H1 (cell line): ENCODE data around the gene TMEM151B. TPM values are rescaled to one million over a fixed set of nuclear protein-coding genes. Genes with fewer than 3 reads are reported as not detected.

ENCODE experiments used
- CTCF ChIA-PET: fragments of 300-600 bp; sonication (Branson Sonifier 250); formaldehyde crosslinking; loops from one replicate; lab custom pipeline; 2021; ENCODE audit not compliant: partially characterized antibody; lab: Charles Lee
- POLR2A ChIA-PET: fragments of 300-600 bp; sonication (Branson Sonifier 250); formaldehyde crosslinking; loops from one replicate; lab custom pipeline; 2021; ENCODE audit warnings: inconsistent platforms; ENCODE audit not compliant: partially characterized antibody; lab: Charles Lee
- DNase-seq, 2 experiments: peaks; one replicate each; pipeline versions ENCODE4 v3.0.0 to v3.0.0-alpha.2; 2010 to 2022; ENCODE audit warnings: low spot score in 2 of 2, low read depth in 1 of 2, mixed read lengths in 1 of 2
- FAIRE-seq: peaks from 2 replicates; lab custom pipeline; 2011; peaks lifted over from hg19 to GRCh38; lab: Jason Lieb, UNC
- H2AFZ ChIP-seq: 2 replicates; pipeline ENCODE4 v1.8.1; 2012; ENCODE audit warnings: low read length, inconsistent platforms
- H2AK5ac ChIP-seq: 2 replicates; pipeline ENCODE4 v1.6.1; 2013; ENCODE audit warnings: low read depth, low read length
- H2BK120ac ChIP-seq: replicated peaks from 2 replicates; pipeline ENCODE3; 2013; ENCODE audit warnings: low read depth, low read length, inconsistent platforms
- H2BK12ac ChIP-seq: 2 replicates; pipeline ENCODE4 v1.6.1; 2013; ENCODE audit warnings: low read depth, low read length
- H2BK15ac ChIP-seq: 2 replicates; pipeline ENCODE4 v1.6.1; 2013; ENCODE audit warnings: low read length
- H2BK20ac ChIP-seq: 2 replicates; pipeline ENCODE4 v1.6.1; 2013; ENCODE audit warnings: low read length
- H2BK5ac ChIP-seq: 2 replicates; pipeline ENCODE4 v1.6.1; 2013; ENCODE audit warnings: low read depth, low read length
- H3K14ac ChIP-seq: 2 replicates; pipeline ENCODE4 v1.6.1; 2013; ENCODE audit warnings: inconsistent platforms; ENCODE audit not compliant: insufficient read length
- H3K18ac ChIP-seq: 2 replicates; pipeline ENCODE4 v1.6.1; 2013; ENCODE audit warnings: low read length; ENCODE audit errors: extremely low read depth
- H3K23ac ChIP-seq: 2 replicates; pipeline ENCODE4 v1.6.1; 2013; ENCODE audit warnings: inconsistent platforms; ENCODE audit not compliant: insufficient read length
- H3K23me2 ChIP-seq: 2 replicates; pipeline ENCODE4 v1.6.1; 2013; ENCODE audit warnings: low read depth, low read length
- H3K27ac ChIP-seq: 2 replicates; pipeline ENCODE4 v1.6.1; 2011; ENCODE audit warnings: low read depth, low read length, inconsistent platforms
- H3K27me3 ChIP-seq, 4 experiments: replicated peaks in 1 of 4; 1 replicate in 1 of 4; 2 replicates in 3 of 4; pipeline versions ENCODE4 v1.6.1 to v1.8.1; 2011 to 2013; ENCODE audit warnings: low read length in 3 of 4, mild to moderate bottlenecking in 3 of 4, inconsistent platforms in 2 of 4, mixed read lengths in 2 of 4, moderate library complexity in 1 of 4; ENCODE audit not compliant: control insufficient read depth in 3 of 4, insufficient read depth in 3 of 4; ENCODE audit errors: extremely low read depth in 1 of 4
- H3K36me3 ChIP-seq, 4 experiments: 2 replicates each; pipeline versions ENCODE4 v1.6.1 to v1.8.1; 2011 to 2013; ENCODE audit warnings: mild to moderate bottlenecking in 4 of 4, low read length in 3 of 4, moderate library complexity in 2 of 4, control low read depth in 1 of 4, inconsistent platforms in 1 of 4; ENCODE audit not compliant: insufficient read depth in 4 of 4, control insufficient read depth in 2 of 4
- H3K4ac ChIP-seq: replicated peaks from 2 replicates; pipeline ENCODE3; 2013; ENCODE audit warnings: low read length, low read depth, mixed read lengths, inconsistent platforms; ENCODE audit not compliant: insufficient read length
- H3K4me1 ChIP-seq, 4 experiments: replicated peaks in 1 of 4; 1 replicate in 1 of 4; 2 replicates in 3 of 4; pipeline versions ENCODE4 v1.6.1 to v1.8.1; 2011 to 2013; ENCODE audit warnings: low read length in 3 of 4, inconsistent platforms in 2 of 4, mixed read lengths in 1 of 4; ENCODE audit not compliant: insufficient read depth in 4 of 4, control insufficient read depth in 3 of 4
- H3K4me2 ChIP-seq, 2 experiments: 2 replicates each; pipeline versions ENCODE4 v1.6.1 to v1.8.1; 2011 to 2013; ENCODE audit warnings: low read depth in 2 of 2, low read length in 2 of 2, control low read depth in 1 of 2, inconsistent platforms in 1 of 2, mild to moderate bottlenecking in 1 of 2; ENCODE audit not compliant: insufficient read depth in 1 of 2
- H3K4me3 ChIP-seq, 4 experiments: fragments of 200-600, 300-600 bp in 1 of 4; sonication (generic), shearing (Covaris generic), sonication (Bioruptor Twin) in 1 of 4; 2 replicates each; pipeline versions ENCODE4 v1.5.1 to v1.8.1; 2011 to 2016; ENCODE audit warnings: low read length in 4 of 4, low read depth in 3 of 4, control low read depth in 2 of 4, inconsistent platforms in 2 of 4, mild to moderate bottlenecking in 2 of 4, mixed read lengths in 1 of 4, moderate library complexity in 1 of 4; ENCODE audit not compliant: insufficient read depth in 2 of 4; ENCODE audit errors: extremely low read depth in 1 of 4
- H3K56ac ChIP-seq: replicated peaks from 2 replicates; pipeline ENCODE3; 2013; ENCODE audit warnings: low read depth, mild to moderate bottlenecking, mixed read lengths, low read length, inconsistent platforms; ENCODE audit not compliant: insufficient read length
- H3K79me1 ChIP-seq: 2 replicates; pipeline ENCODE4 v1.6.1; 2013; ENCODE audit warnings: low read depth, low read length, control low read depth
- H3K79me2 ChIP-seq, 2 experiments: 2 replicates each; pipeline versions ENCODE4 v1.6.1 to v1.8.1; 2012 to 2013; ENCODE audit warnings: low read length in 2 of 2, mild to moderate bottlenecking in 2 of 2, inconsistent platforms in 1 of 2; ENCODE audit not compliant: insufficient read depth in 2 of 2, control insufficient read depth in 1 of 2
- H3K9ac ChIP-seq, 4 experiments: replicated peaks in 1 of 4; 1 replicate in 1 of 4; 2 replicates in 3 of 4; pipeline versions ENCODE4 v1.6.1 to v1.8.1; 2011 to 2013; ENCODE audit warnings: low read depth in 3 of 4, low read length in 3 of 4, control low read depth in 2 of 4, mild to moderate bottlenecking in 2 of 4, moderate library complexity in 2 of 4, inconsistent platforms in 1 of 4; ENCODE audit errors: extremely low read depth in 1 of 4
- H3K9me3 ChIP-seq, 2 experiments: 2 replicates each; pipeline versions ENCODE4 v1.6.1 to v1.8.1; 2012 to 2013; ENCODE audit warnings: mild to moderate bottlenecking in 2 of 2, moderate library complexity in 2 of 2, control low read depth in 1 of 2, inconsistent platforms in 1 of 2, low read depth in 1 of 2, low read length in 1 of 2, mixed read lengths in 1 of 2; ENCODE audit not compliant: insufficient read depth in 2 of 2
- H4K20me1 ChIP-seq, 2 experiments: replicated peaks in 1 of 2; 2 replicates each; pipeline versions ENCODE3 to v1.8.1; 2011 to 2013; ENCODE audit warnings: inconsistent platforms in 2 of 2, low read length in 2 of 2, mild to moderate bottlenecking in 1 of 2; ENCODE audit not compliant: insufficient read depth in 2 of 2, control insufficient read depth in 1 of 2
- H4K5ac ChIP-seq: 2 replicates; pipeline ENCODE4 v1.6.1; 2013; ENCODE audit warnings: low read length, low read depth, mixed read lengths, inconsistent platforms; ENCODE audit not compliant: insufficient read length
- H4K8ac ChIP-seq: 2 replicates; pipeline ENCODE4 v1.8.0; 2013; ENCODE audit warnings: mild to moderate bottlenecking, moderate library complexity, low read length, inconsistent platforms; ENCODE audit not compliant: insufficient read depth; ENCODE audit errors: extremely low read depth
- H4K91ac ChIP-seq: replicated peaks from 2 replicates; pipeline ENCODE3; 2013; ENCODE audit warnings: low read length, mixed read lengths, inconsistent platforms; ENCODE audit not compliant: insufficient read length
- BRCA1 ChIP-seq: IDR thresholded peaks from 2 replicates; pipeline ENCODE4 v1.6.1; 2012; ENCODE audit warnings: low read depth, low read length, improper control_type of control experiment
- CTBP2 ChIP-seq: IDR thresholded peaks from 2 replicates; pipeline ENCODE4 v1.7.0; 2011; ENCODE audit warnings: borderline replicate concordance, mild to moderate bottlenecking, moderate library complexity, mixed read lengths, low read length; ENCODE audit not compliant: insufficient read depth, insufficient read length
- KDM5A ChIP-seq: fragments of 200-600 bp; IDR thresholded peaks from 2 replicates; pipeline ENCODE4 v1.7.1; 2012; ENCODE audit warnings: mild to moderate bottlenecking, low read length, inconsistent platforms, mixed read lengths
- POU5F1 ChIP-seq: IDR thresholded peaks from 2 replicates; pipeline ENCODE4 v1.6.1; 2011; ENCODE audit warnings: low read depth, mild to moderate bottlenecking, low read length, moderate library complexity
- RAD21 ChIP-seq, 2 experiments: IDR thresholded peaks in 1 of 2; conservative IDR thresholded peaks in 1 of 2; 2 replicates each; pipeline ENCODE4 v1.6.1; 2011; ENCODE audit warnings: low read depth in 2 of 2, low read length in 2 of 2, improper control_type of control experiment in 1 of 2, inconsistent platforms in 1 of 2, mild to moderate bottlenecking in 1 of 2, moderate library complexity in 1 of 2
- SUZ12 ChIP-seq: fragments of 200-600 bp; sonication (generic); IDR thresholded peaks from 2 replicates; pipeline ENCODE4 v1.6.1; 2012; ENCODE audit warnings: mild to moderate bottlenecking, inconsistent platforms, low read length, moderate library complexity, mixed read lengths
- TAF7 ChIP-seq: optimal IDR thresholded peaks from 2 replicates; pipeline ENCODE3; 2011; ENCODE audit warnings: low read depth, mild to moderate bottlenecking, inconsistent platforms, low read length, moderate library complexity, borderline replicate concordance
- WGBS, 2 experiments: shearing (Covaris generic) in 1 of 2; methylation state at CpG; one replicate each; pipeline versions ENCODE4 v1.1.6 to v1.1.7; 2013 to 2015; ENCODE audit warnings: low lambda C conversion rate in 2 of 2, mixed read lengths in 2 of 2, inconsistent platforms in 1 of 2, low coverage in 1 of 2, missing lambda C conversion rate in 1 of 2; ENCODE audit not compliant: insufficient replicate concordance in 2 of 2, insufficient coverage in 1 of 2, insufficient read length in 1 of 2; ENCODE audit errors: extremely low coverage in 1 of 2, missing lambda C conversion rate in 1 of 2; 5-methylcytosine and 5-hydroxymethylcytosine counted together
- polyA plus RNA-seq, 7 experiments: library from polyadenylated mRNA; depleted of rRNA in 3 of 7; stranded (reverse) in 5 of 7; unstranded in 2 of 7; fragments of >200 nt in 5 of 7; fragments of 200-250 nt in 2 of 7; gene quantifications; 1 replicate in 5 of 7; 2 replicates in 1 of 7; 4 replicates in 1 of 7; pipeline versions ENCODE4 v1.2.1 to v1.2.3, GENCODE V29; 2011 to 2013; ENCODE audit warnings: missing spikeins in 2 of 7, mixed read lengths in 2 of 7
- total RNA-seq: library from RNA; stranded (reverse); fragmentation: NEBNext Ultra II Directional; extraction: Animal tissue kit (Norgen Biotek cat#: 25700); gene quantifications from 2 replicates; pipeline ENCODE4 v1.2.1, GENCODE V29; 2021
- TF ChIP-seq, protein P1 (sequence below): IDR thresholded peaks from 2 replicates; pipeline ENCODE4 v1.6.1; 2011; ENCODE audit warnings: low read length, improper control_type of control experiment

TMEM151B gene
- total and polyA plus RNA-seq, 2 of the 8 experiments (the other 6 are each of a cell fraction or from before 2014, with no cell fraction given), result 8.0 to 15.5 TPM

DNA sequence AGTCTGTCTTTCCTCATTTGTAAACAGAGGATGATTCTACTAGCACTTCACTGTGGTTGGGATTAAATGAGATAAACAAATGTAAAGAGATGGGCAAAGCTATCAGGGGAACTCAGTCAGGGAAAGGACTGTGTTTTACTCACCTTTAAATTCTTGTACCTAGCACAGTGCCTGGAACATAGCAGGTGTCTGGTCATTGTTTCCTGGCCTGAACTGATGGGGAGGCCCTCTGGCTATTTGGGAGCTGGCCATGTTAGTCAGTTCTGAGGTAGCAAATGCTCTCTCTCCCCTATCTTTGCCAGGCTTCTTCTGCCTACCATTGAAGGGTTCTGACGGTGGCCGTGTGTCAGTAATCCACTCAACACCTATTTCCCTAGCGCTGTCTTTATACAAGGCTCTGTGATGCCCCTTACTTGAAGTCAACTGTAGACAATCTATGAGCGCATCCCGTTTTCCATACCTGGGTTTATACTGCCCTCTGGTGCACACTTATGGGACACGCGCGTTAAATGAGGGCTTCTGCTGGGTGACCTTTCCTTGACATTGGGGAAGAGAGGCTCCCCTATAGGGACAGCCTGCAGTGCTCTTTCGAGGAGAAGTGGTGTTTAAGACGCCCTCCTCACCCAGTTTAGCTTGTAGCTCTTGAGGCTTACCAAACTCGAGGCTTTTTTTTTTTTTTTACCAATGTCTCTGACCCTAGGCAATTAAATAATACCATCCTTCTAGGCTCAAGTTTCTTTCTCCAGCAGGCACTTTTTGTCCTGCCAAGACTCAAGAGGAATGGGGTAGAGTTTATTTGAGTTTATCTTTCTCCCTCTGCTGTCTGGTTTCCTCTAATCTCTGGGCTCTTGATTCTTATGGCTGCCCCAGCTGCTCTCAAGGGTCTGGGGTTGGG lies 68.2 kb downstream of the TMEM151B start:
- Histone ChIP-seq H3K4me2 (no peak overlapping the region), H3K23me2 (no peaks in the 10 kb centered on the region; the same call in 1 of the 2 replicates), H4K8ac (no peak overlapping the region; the same call in 1 of the 2 replicates), H4K20me1 (no peaks in the 10 kb centered on the region), H3K9ac (no peak overlapping the region), H3K18ac (no peak overlapping the region), H3K4me1 (peaks cover 0 to 5% (median under 1%) of the 10 kb centered on the region in 4 experiments; a peak in 3 of 7 replicates), H2BK15ac (no peak overlapping the region), H2BK5ac (no peak overlapping the region), H3K36me3 (no peaks in the 10 kb centered on the region), H3K14ac (no peak overlapping the region), H3K79me2 (no peaks in the 10 kb centered on the region), H2BK12ac (no peak overlapping the region), H2AFZ (no peak overlapping the region), H2AK5ac (no peak overlapping the region), H3K4ac (no peak overlapping the region), H2BK20ac (peak overlapping the region; percentile 15; the same call in 1 of the 2 replicates), H3K56ac (no peak overlapping the region), H3K27me3 (peaks cover 3 to 6% (median 5%) of the 10 kb centered on the region in 4 experiments; a peak in 5 of 7 replicates), H3K27ac (no peak overlapping the region), H3K4me3 (no peak overlapping the region), H3K23ac (no peak overlapping the region), H4K5ac (no peak overlapping the region), H4K91ac (no peak overlapping the region), H2BK120ac (no peak overlapping the region), H3K79me1 (no peaks in the 10 kb centered on the region), H3K9me3 (no peaks in the 10 kb centered on the region)
- peak; percentile 98 for FAIRE-seq
- ChIA-PET CTCF (interaction anchor here (0.6 to 10.2 kb wide), 46 partner anchors 7 to 1386 kb away, joined by 3 to 153 read pairs (median 4); partner anchors contain the start of genes AARS2, SLC35B2 and TMEM151B), POLR2A (interaction anchor here (1.1 to 8.4 kb wide), 8 partner anchors 9 to 91 kb away, joined by 4 to 41 read pairs (median 8); partner anchors contain the start of genes AARS2, HSP90AB1 and SLC35B2)
- 7% methylated on average over 11 of the region's 11 CpGs; no CpG with 5 or more reads in 1 of the 2 experiments for WGBS, 2 experiments
- DNase-seq, result peak; percentile 59 to 81
- TF ChIP-seq, protein P1, sequence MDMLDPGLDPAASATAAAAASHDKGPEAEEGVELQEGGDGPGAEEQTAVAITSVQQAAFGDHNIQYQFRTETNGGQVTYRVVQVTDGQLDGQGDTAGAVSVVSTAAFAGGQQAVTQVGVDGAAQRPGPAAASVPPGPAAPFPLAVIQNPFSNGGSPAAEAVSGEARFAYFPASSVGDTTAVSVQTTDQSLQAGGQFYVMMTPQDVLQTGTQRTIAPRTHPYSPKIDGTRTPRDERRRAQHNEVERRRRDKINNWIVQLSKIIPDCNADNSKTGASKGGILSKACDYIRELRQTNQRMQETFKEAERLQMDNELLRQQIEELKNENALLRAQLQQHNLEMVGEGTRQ, result no peak
- TF ChIP-seq SUZ12, result no peak
- no peak for TF ChIP-seq CTBP2
- no peak; the same call in 1 of the 2 replicates for TF ChIP-seq KDM5A
- TF ChIP-seq BRCA1, result no peak
- TF ChIP-seq POU5F1, result no peak
- peak; percentile 94 to 96 for TF ChIP-seq RAD21 (IDR thresholded peaks at IDR 0.05 in 1 of 2, conservative IDR thresholded peaks at IDR 0.05 in 1 of 2; ENCODE audit: low read depth in 2 of 2, low read length in 2 of 2)
- peak; percentile 12 for TF ChIP-seq TAF7
